ENCODE results near the gene TMEM231. TPM values are rescaled to one million over a fixed set of nuclear protein-coding genes. Genes with fewer than 3 reads are reported as not detected.

The TMEM231 gene
- total RNA-seq, 1 donor from 2014 or later = 14.5 TPM

GRCh38 chr16:75578725-75579124 is 22.7 kb upstream of the TMEM231 start:
- H3K27me3 ChIP-seq (ENCODE audit: low read depth) = no peaks in the 10 kb centered on the region
- no peak for TF ChIP-seq CTCF (IDR thresholded peaks at IDR 0.05)
- no peak for ATAC-seq
- H3K9me3 ChIP-seq = no peaks in the 10 kb centered on the region
- no peak overlapping the region for H3K27ac ChIP-seq
- peaks cover 74% of the 10 kb centered on the region for H3K36me3 ChIP-seq
- H3K4me3 ChIP-seq = no peak overlapping the region
- DNase-seq = no peak
- H3K4me1 ChIP-seq = no peaks in the 10 kb centered on the region
- intact Hi-C loops (cut with DNase I) = no loop called here

- Histone ChIP-seq H3K36me3 (peaks cover 79% of the 10 kb centered on the region), H3K4me1 (peaks cover 1% of the 10 kb centered on the region), H3K27ac (no peak overlapping the region), H3K27me3 (ENCODE audit: low read depth) (no peaks in the 10 kb centered on the region), H3K4me3 (no peak overlapping the region), H3K9me3 (no peaks in the 10 kb centered on the region)
- no peak for TF ChIP-seq CTCF (IDR thresholded peaks at IDR 0.05)
- no peak for DNase-seq
- intact Hi-C loops (cut with DNase I) = no loop called here
- no peak for ATAC-seq
Observed at GRCh38 chr16:75578212-75578611, 22.2 kb upstream of the TMEM231 start.

GRCh38 chr16:75576384-75576811 is 20.3 kb upstream of the TMEM231 start:
- peaks cover 12% of the 10 kb centered on the region for H3K4me1 ChIP-seq
- no peaks in the 10 kb centered on the region for H3K27me3 ChIP-seq (ENCODE audit: low read depth)
- H3K27ac ChIP-seq = no peak overlapping the region
- no peak for TF ChIP-seq CTCF (IDR thresholded peaks at IDR 0.05)
- no peaks in the 10 kb centered on the region for H3K9me3 ChIP-seq
- intact Hi-C loops (cut with DNase I) = no loop called here
- ATAC-seq (no peak), DNase-seq (no peak)
- H3K4me3 ChIP-seq = no peak overlapping the region
- peaks cover 97% of the 10 kb centered on the region for H3K36me3 ChIP-seq

- intact Hi-C loops (cut with DNase I) = no loop called here
- Histone ChIP-seq H3K9me3 (no peaks in the 10 kb centered on the region), H3K4me1 (peaks cover 16% of the 10 kb centered on the region), H3K27me3 (ENCODE audit: low read depth) (no peaks in the 10 kb centered on the region), H3K27ac (no peak overlapping the region), H3K4me3 (no peak overlapping the region), H3K36me3 (peaks cover 98% of the 10 kb centered on the region)
- TF ChIP-seq CTCF (IDR thresholded peaks at IDR 0.05) = no peak
- DNase-seq (no peak), ATAC-seq (no peak)
Observed at GRCh38 chr16:75575958-75576357, 19.9 kb upstream of the TMEM231 start.

GRCh38 chr16:75573955-75574354 is 17.9 kb upstream of the TMEM231 start:
- Histone ChIP-seq H3K27ac (no peak overlapping the region), H3K4me3 (no peak overlapping the region), H3K27me3 (ENCODE audit: low read depth) (no peaks in the 10 kb centered on the region), H3K9me3 (no peaks in the 10 kb centered on the region), H3K36me3 (peaks cover 99% of the 10 kb centered on the region), H3K4me1 (peaks cover 33% of the 10 kb centered on the region)
- intact Hi-C loops (cut with DNase I) = no loop called here
- no peak for TF ChIP-seq CTCF (IDR thresholded peaks at IDR 0.05)
- no peak for DNase-seq
- no peak for ATAC-seq
